ENCODE data around the gene FAM24B.

FAM24B gene

GRCh38 chr10:122853665-122854313 is 25.6 kb downstream of the FAM24B start:
- DNase-seq (ENCODE audit: low spot score in 2 of 2) = no peak
- Mint-ChIP-seq H3K27ac (ENCODE audit: low read depth) (no peak overlapping the region), H3K4me3 (no peak overlapping the region), H3K27me3 (no peaks in the 10 kb centered on the region), H3K4me1 (peaks cover 11% of the 10 kb centered on the region), H3K36me3 (ENCODE audit: insufficient read depth) (peaks cover 22% of the 10 kb centered on the region), H3K9me3 (no peaks in the 10 kb centered on the region)
- no peak for ATAC-seq (replicated peaks; ENCODE audit: extremely low read depth, poor library complexity, severe bottlenecking)

- no peak overlapping the region for H3K4me3 Mint-ChIP-seq
- H3K27ac Mint-ChIP-seq (ENCODE audit: low read depth) = no peak overlapping the region
- H3K27me3 Mint-ChIP-seq = no peaks in the 10 kb centered on the region
- H3K4me1 Mint-ChIP-seq = peaks cover 10% of the 10 kb centered on the region
- ATAC-seq (replicated peaks; ENCODE audit: extremely low read depth, poor library complexity, severe bottlenecking) (no peak), DNase-seq (ENCODE audit: low spot score in 2 of 2) (no peak)
- H3K36me3 Mint-ChIP-seq (ENCODE audit: insufficient read depth) = peaks cover 22% of the 10 kb centered on the region
- H3K9me3 Mint-ChIP-seq = no peaks in the 10 kb centered on the region
Observed at GRCh38 chr10:122852261-122852660, 27.1 kb downstream of the FAM24B start.

GRCh38 chr10:122850705-122851640 is 28.4 kb downstream of the FAM24B start:
- DNase-seq (ENCODE audit: low spot score in 2 of 2) (no peak), ATAC-seq (replicated peaks; ENCODE audit: extremely low read depth, poor library complexity, severe bottlenecking) (no peak)
- H3K4me1 Mint-ChIP-seq = peaks cover 10% of the 10 kb centered on the region
- no peak overlapping the region for H3K27ac Mint-ChIP-seq (ENCODE audit: low read depth)
- no peaks in the 10 kb centered on the region for H3K9me3 Mint-ChIP-seq
- no peaks in the 10 kb centered on the region for H3K27me3 Mint-ChIP-seq
- no peak overlapping the region for H3K4me3 Mint-ChIP-seq
- peaks cover 22% of the 10 kb centered on the region for H3K36me3 Mint-ChIP-seq (ENCODE audit: insufficient read depth)

- no peaks in the 10 kb centered on the region for H3K9me3 Mint-ChIP-seq
- H3K4me1 Mint-ChIP-seq = peaks cover 3% of the 10 kb centered on the region
- H3K36me3 Mint-ChIP-seq (ENCODE audit: insufficient read depth) = peaks cover 16% of the 10 kb centered on the region
- ATAC-seq (replicated peaks; ENCODE audit: extremely low read depth, poor library complexity, severe bottlenecking) = no peak
- H3K4me3 Mint-ChIP-seq = no peak overlapping the region
- H3K27me3 Mint-ChIP-seq = no peaks in the 10 kb centered on the region
- no peak overlapping the region for H3K27ac Mint-ChIP-seq (ENCODE audit: low read depth)
- DNase-seq (ENCODE audit: low spot score in 2 of 2) = no peak
Observed at GRCh38 chr10:122849900-122850605, 29.3 kb downstream of the FAM24B start.

GRCh38 chr10:122849090-122849489 is 30.3 kb downstream of the FAM24B start:
- Mint-ChIP-seq H3K27ac (ENCODE audit: low read depth) (no peak overlapping the region), H3K9me3 (no peaks in the 10 kb centered on the region), H3K36me3 (ENCODE audit: insufficient read depth) (peaks cover 16% of the 10 kb centered on the region), H3K4me1 (no peaks in the 10 kb centered on the region), H3K4me3 (no peak overlapping the region), H3K27me3 (no peaks in the 10 kb centered on the region)
- no peak for ATAC-seq (replicated peaks; ENCODE audit: extremely low read depth, poor library complexity, severe bottlenecking)
- DNase-seq (ENCODE audit: low spot score in 2 of 2) = no peak

- DNase-seq (ENCODE audit: low spot score in 2 of 2) = no peak
- Mint-ChIP-seq H3K4me1 (no peaks in the 10 kb centered on the region), H3K27me3 (no peaks in the 10 kb centered on the region), H3K27ac (ENCODE audit: low read depth) (no peak overlapping the region), H3K36me3 (ENCODE audit: insufficient read depth) (peaks cover 15% of the 10 kb centered on the region), H3K9me3 (no peaks in the 10 kb centered on the region), H3K4me3 (no peak overlapping the region)
- ATAC-seq (replicated peaks; ENCODE audit: extremely low read depth, poor library complexity, severe bottlenecking) = no peak
Observed at GRCh38 chr10:122847782-122848604, 31.4 kb downstream of the FAM24B start.

- DNase-seq (ENCODE audit: low spot score in 2 of 2) = no peak
- Mint-ChIP-seq H3K27ac (ENCODE audit: low read depth) (no peak within 1 kb of the TSS), H3K36me3 (ENCODE audit: insufficient read depth) (peaks cover 12% of the 10 kb centered on the region)
Observed at GRCh38 chr10:122845783-122846332, 33.5 kb downstream of the FAM24B start, which contains the start of gene CUZD1. CUZD1 (minus strand) TSS chr10:122845857; CDS start chr10:122845843, 14 bp downstream.

GRCh38 chr10:122844146-122844545 is 35.2 kb downstream of the FAM24B start:
- peaks cover 2% of the 10 kb centered on the region for H3K36me3 Mint-ChIP-seq (ENCODE audit: insufficient read depth)
- H3K27me3 Mint-ChIP-seq = no peaks in the 10 kb centered on the region
- H3K9me3 Mint-ChIP-seq = no peaks in the 10 kb centered on the region
- ATAC-seq (replicated peaks; ENCODE audit: extremely low read depth, poor library complexity, severe bottlenecking) (no peak), DNase-seq (ENCODE audit: low spot score in 2 of 2) (no peak)
- H3K4me3 Mint-ChIP-seq = no peak overlapping the region
- H3K4me1 Mint-ChIP-seq = no peaks in the 10 kb centered on the region
- H3K27ac Mint-ChIP-seq (ENCODE audit: low read depth) = no peak overlapping the region

More at GRCh38 chr10:122845783-122846332, 33.5 kb downstream of the FAM24B start, which contains the start of gene CUZD1:
- no peaks in the 10 kb centered on the region for H3K9me3 Mint-ChIP-seq
- ATAC-seq (replicated peaks; ENCODE audit: extremely low read depth, poor library complexity, severe bottlenecking) = no peak
- H3K4me1 Mint-ChIP-seq = no peaks in the 10 kb centered on the region
- no peak within 1 kb of the TSS for H3K4me3 Mint-ChIP-seq
- H3K27me3 Mint-ChIP-seq = no peaks in the 10 kb centered on the region

- DNase-seq (ENCODE audit: low spot score in 2 of 2) (no peak), ATAC-seq (replicated peaks; ENCODE audit: extremely low read depth, poor library complexity, severe bottlenecking) (no peak)
- no peaks in the 10 kb centered on the region for H3K9me3 Mint-ChIP-seq
- H3K4me1 Mint-ChIP-seq = no peaks in the 10 kb centered on the region
- H3K27me3 Mint-ChIP-seq = no peaks in the 10 kb centered on the region
- no peak overlapping the region for H3K27ac Mint-ChIP-seq (ENCODE audit: low read depth)
- no peak overlapping the region for H3K4me3 Mint-ChIP-seq
- H3K36me3 Mint-ChIP-seq (ENCODE audit: insufficient read depth) = peaks cover 16% of the 10 kb centered on the region
Observed at GRCh38 chr10:122841569-122841968, 37.8 kb downstream of the FAM24B start.

GRCh38 chr10:122839505-122839904 is 39.9 kb downstream of the FAM24B start:
- H3K4me1 Mint-ChIP-seq = no peaks in the 10 kb centered on the region
- ATAC-seq (replicated peaks; ENCODE audit: extremely low read depth, poor library complexity, severe bottlenecking) (no peak), DNase-seq (ENCODE audit: low spot score in 2 of 2) (no peak)
- no peaks in the 10 kb centered on the region for H3K27me3 Mint-ChIP-seq
- peaks cover 16% of the 10 kb centered on the region for H3K36me3 Mint-ChIP-seq (ENCODE audit: insufficient read depth)
- no peak overlapping the region for H3K27ac Mint-ChIP-seq (ENCODE audit: low read depth)
- H3K4me3 Mint-ChIP-seq = no peak overlapping the region
- no peaks in the 10 kb centered on the region for H3K9me3 Mint-ChIP-seq

GRCh38 chr10:122838880-122839279 is 40.5 kb downstream of the FAM24B start:
- ATAC-seq (replicated peaks; ENCODE audit: extremely low read depth, poor library complexity, severe bottlenecking) (no peak), DNase-seq (ENCODE audit: low spot score in 2 of 2) (no peak)
- Mint-ChIP-seq H3K4me1 (no peaks in the 10 kb centered on the region), H3K4me3 (no peak overlapping the region), H3K27me3 (no peaks in the 10 kb centered on the region), H3K36me3 (ENCODE audit: insufficient read depth) (peaks cover 18% of the 10 kb centered on the region), H3K27ac (ENCODE audit: low read depth) (no peak overlapping the region), H3K9me3 (no peaks in the 10 kb centered on the region)

GRCh38 chr10:122835908-122836307 is 43.5 kb downstream of the FAM24B start:
- ATAC-seq (replicated peaks; ENCODE audit: extremely low read depth, poor library complexity, severe bottlenecking) = no peak
- H3K9me3 Mint-ChIP-seq = no peaks in the 10 kb centered on the region
- no peak for DNase-seq (ENCODE audit: low spot score in 2 of 2)
- no peaks in the 10 kb centered on the region for H3K27me3 Mint-ChIP-seq
- H3K36me3 Mint-ChIP-seq (ENCODE audit: insufficient read depth) = peaks cover 32% of the 10 kb centered on the region
- no peak overlapping the region for H3K27ac Mint-ChIP-seq (ENCODE audit: low read depth)
- H3K4me1 Mint-ChIP-seq = no peaks in the 10 kb centered on the region
- H3K4me3 Mint-ChIP-seq = no peak overlapping the region

Measured in central memory CD8-positive, alpha-beta T cell (primary cell).